Measurements from ENCODE around the gene CDH6. TPM values are rescaled to one million over a fixed set of nuclear protein-coding genes. Genes with fewer than 3 reads are reported as not detected.

The CDH6 gene
- total RNA-seq, 1 donor from 2014 or later: not detected

GRCh38 chr5:31317665-31318064 is 124.2 kb downstream of the CDH6 start:
- ChIA-PET CTCF (no interaction called here), POLR2A (no interaction called here)
- Mint-ChIP-seq H3K36me3 (ENCODE audit: low read depth) (no peaks in the 10 kb centered on the region), H3K4me3 (no peak overlapping the region), H3K27ac (no peak overlapping the region), H3K4me1 (no peaks in the 10 kb centered on the region), H3K27me3 (no peaks in the 10 kb centered on the region), H3K9me3 (peaks cover 4% of the 10 kb centered on the region)
- TF ChIP-seq, protein P1, sequence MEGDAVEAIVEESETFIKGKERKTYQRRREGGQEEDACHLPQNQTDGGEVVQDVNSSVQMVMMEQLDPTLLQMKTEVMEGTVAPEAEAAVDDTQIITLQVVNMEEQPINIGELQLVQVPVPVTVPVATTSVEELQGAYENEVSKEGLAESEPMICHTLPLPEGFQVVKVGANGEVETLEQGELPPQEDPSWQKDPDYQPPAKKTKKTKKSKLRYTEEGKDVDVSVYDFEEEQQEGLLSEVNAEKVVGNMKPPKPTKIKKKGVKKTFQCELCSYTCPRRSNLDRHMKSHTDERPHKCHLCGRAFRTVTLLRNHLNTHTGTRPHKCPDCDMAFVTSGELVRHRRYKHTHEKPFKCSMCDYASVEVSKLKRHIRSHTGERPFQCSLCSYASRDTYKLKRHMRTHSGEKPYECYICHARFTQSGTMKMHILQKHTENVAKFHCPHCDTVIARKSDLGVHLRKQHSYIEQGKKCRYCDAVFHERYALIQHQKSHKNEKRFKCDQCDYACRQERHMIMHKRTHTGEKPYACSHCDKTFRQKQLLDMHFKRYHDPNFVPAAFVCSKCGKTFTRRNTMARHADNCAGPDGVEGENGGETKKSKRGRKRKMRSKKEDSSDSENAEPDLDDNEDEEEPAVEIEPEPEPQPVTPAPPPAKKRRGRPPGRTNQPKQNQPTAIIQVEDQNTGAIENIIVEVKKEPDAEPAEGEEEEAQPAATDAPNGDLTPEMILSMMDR (IDR thresholded peaks at IDR 0.05): no peak
- ATAC-seq (ENCODE audit: low read depth) (no peak), DNase-seq (no peak)
- intact Hi-C loops (cut with micrococcal nuclease): no loop called here

GRCh38 chr5:31319335-31319734 is 125.8 kb downstream of the CDH6 start:
- no peaks in the 10 kb centered on the region for H3K4me1 Mint-ChIP-seq
- DNase-seq: no peak
- CTCF ChIA-PET: no interaction called here

DNA sequence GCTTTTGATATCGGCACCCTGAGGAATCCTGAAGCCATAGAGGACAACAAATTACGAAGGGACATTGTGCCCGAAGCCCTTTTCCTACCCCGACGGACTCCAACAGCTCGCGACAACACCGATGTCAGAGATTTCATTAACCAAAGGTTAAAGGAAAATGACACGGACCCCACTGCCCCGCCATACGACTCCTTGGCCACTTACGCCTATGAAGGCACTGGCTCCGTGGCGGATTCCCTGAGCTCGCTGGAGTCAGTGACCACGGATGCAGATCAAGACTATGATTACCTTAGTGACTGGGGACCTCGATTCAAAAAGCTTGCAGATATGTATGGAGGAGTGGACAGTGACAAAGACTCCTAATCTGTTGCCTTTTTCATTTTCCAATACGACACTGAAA is 129.5 kb downstream of the CDH6 start:
- no peak for DNase-seq
- ChIA-PET CTCF (no interaction called here), POLR2A (no interaction called here)
- intact Hi-C loops (cut with micrococcal nuclease): no loop called here
- no peak overlapping the region for H3K27ac Mint-ChIP-seq
- TF ChIP-seq, protein P1 (IDR thresholded peaks at IDR 0.05): no peak
- H3K4me1 Mint-ChIP-seq: no peaks in the 10 kb centered on the region
- no peak for ATAC-seq (ENCODE audit: low read depth)
- H3K4me3 Mint-ChIP-seq: no peak overlapping the region
- H3K36me3 Mint-ChIP-seq (ENCODE audit: low read depth): no peaks in the 10 kb centered on the region
- H3K9me3 Mint-ChIP-seq: peaks cover 4% of the 10 kb centered on the region
- H3K27me3 Mint-ChIP-seq: no peaks in the 10 kb centered on the region

More at GRCh38 chr5:31319335-31319734, 125.8 kb downstream of the CDH6 start:
- Mint-ChIP-seq H3K9me3 (peaks cover 4% of the 10 kb centered on the region), H3K4me3 (no peak overlapping the region), H3K27ac (no peak overlapping the region), H3K27me3 (no peaks in the 10 kb centered on the region), H3K36me3 (ENCODE audit: low read depth) (no peaks in the 10 kb centered on the region)
- POLR2A ChIA-PET: no interaction called here
- TF ChIP-seq, protein P1 (IDR thresholded peaks at IDR 0.05): no peak
- intact Hi-C loops (cut with micrococcal nuclease): no loop called here
- ATAC-seq (ENCODE audit: low read depth): no peak

DNA sequence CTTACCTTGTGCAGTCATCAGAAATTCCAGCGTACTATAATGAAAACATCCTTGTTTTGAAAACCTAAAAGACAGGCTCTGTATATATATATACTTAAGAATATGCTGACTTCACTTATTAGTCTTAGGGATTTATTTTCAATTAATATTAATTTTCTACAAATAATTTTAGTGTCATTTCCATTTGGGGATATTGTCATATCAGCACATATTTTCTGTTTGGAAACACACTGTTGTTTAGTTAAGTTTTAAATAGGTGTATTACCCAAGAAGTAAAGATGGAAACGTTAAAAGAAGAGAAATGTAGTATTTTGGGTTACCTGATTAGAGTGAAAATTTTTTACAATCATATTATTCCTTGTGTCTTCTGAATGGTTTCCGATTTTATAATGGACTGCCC is 131.4 kb downstream of the CDH6 start:
- ATAC-seq (ENCODE audit: low read depth) (no peak), DNase-seq (no peak)
- CTCF ChIA-PET: no interaction called here
- TF ChIP-seq, protein P1 (IDR thresholded peaks at IDR 0.05): no peak
- intact Hi-C loops (cut with micrococcal nuclease): no loop called here
- Mint-ChIP-seq H3K4me3 (no peak overlapping the region), H3K9me3 (peaks cover 4% of the 10 kb centered on the region), H3K27ac (no peak overlapping the region), H3K4me1 (no peaks in the 10 kb centered on the region), H3K36me3 (ENCODE audit: low read depth) (no peaks in the 10 kb centered on the region), H3K27me3 (no peaks in the 10 kb centered on the region)
- POLR2A ChIA-PET: no interaction called here

DNA sequence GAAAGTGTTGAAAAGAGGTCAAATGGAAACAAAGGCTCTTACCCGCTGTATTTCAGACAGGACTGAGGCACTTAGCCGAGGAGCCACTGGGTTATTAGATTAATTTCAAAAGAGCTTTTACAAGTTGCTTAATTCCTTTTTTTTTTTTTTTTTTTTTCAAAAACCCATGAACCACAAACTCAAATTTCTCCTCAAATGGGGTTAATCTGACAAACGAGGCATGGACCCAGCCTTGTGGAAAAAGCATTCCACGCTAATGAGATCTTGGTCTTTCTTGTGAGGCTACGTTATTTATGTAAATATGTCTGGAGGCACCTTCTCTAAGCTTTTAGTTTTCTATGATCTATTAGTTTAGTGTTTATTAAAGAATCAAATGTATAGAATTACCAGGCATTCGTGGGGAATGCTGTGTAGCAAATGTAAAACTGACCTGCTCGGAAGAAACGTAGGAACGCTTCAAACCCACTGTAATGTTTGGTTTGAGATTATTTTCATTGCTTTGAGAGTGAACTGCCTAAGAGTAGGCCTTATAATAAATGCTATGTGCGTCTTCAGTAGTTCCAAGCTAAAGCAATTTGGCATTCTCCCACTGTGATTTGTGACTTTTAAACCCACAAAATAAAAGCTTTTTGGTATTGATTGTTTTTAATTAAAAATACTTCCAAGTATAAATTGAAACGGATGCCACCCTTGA is 134.7 kb downstream of the CDH6 start:
- Mint-ChIP-seq H3K27ac (no peak overlapping the region), H3K9me3 (no peaks in the 10 kb centered on the region), H3K4me3 (no peak overlapping the region), H3K27me3 (no peaks in the 10 kb centered on the region), H3K4me1 (no peaks in the 10 kb centered on the region), H3K36me3 (ENCODE audit: low read depth) (no peaks in the 10 kb centered on the region)
- intact Hi-C loops (cut with micrococcal nuclease): no loop called here
- DNase-seq (no peak), ATAC-seq (ENCODE audit: low read depth) (no peak)
- TF ChIP-seq, protein P1 (IDR thresholded peaks at IDR 0.05): no peak
- CTCF ChIA-PET: no interaction called here
- POLR2A ChIA-PET: interaction anchor here (0.6 kb wide), 1 partner anchor 11 kb away, joined by 3 read pairs; no protein-coding TSS in a partner anchor

Measured in activated B cell treated with CpG ODN at 0.5 μM for 24 hours (primary cell).